ENCODE measurements around the gene XBP1.
"Not testable (repeated sequence)": the region's sequence is repeated elsewhere in the genome, so short reads cannot be mapped to it uniquely, and the experiment has no call there.

Gene XBP1

GRCh38 chr22:28800308-28801041 lies at the start of gene XBP1:
TSS of gene XBP1 (minus strand) at chr22:28800569.
- DNase-seq (ENCODE audit: low read depth), result peak; percentile 85

- DNase-seq (ENCODE audit: low read depth), result no peak
Measured at GRCh38 chr22:28846994-28847393, 46.6 kb upstream of the XBP1 start.

- not testable (repeated sequence) for DNase-seq (ENCODE audit: low read depth)
Measured at GRCh38 chr22:28844277-28844676, 43.9 kb upstream of the XBP1 start.

- no peak for DNase-seq (ENCODE audit: low read depth)
Measured at GRCh38 chr22:28843633-28844032, 43.3 kb upstream of the XBP1 start.

- DNase-seq (ENCODE audit: low read depth), result no peak
Measured at GRCh38 chr22:28841111-28841510, 40.7 kb upstream of the XBP1 start.

GRCh38 chr22:28838971-28839370 lies 38.6 kb upstream of the XBP1 start:
- no peak for DNase-seq (ENCODE audit: low read depth)

- no peak for DNase-seq (ENCODE audit: low read depth)
Measured at GRCh38 chr22:28837640-28838039, 37.3 kb upstream of the XBP1 start.

- no peak for DNase-seq (ENCODE audit: low read depth)
Measured at GRCh38 chr22:28835630-28836189, 35.3 kb upstream of the XBP1 start.

GRCh38 chr22:28833276-28833923 lies 33.0 kb upstream of the XBP1 start:
- no peak for DNase-seq (ENCODE audit: low read depth)

- DNase-seq (ENCODE audit: low read depth), result no peak
Measured at GRCh38 chr22:28832731-28833130, 32.4 kb upstream of the XBP1 start.

- no peak for DNase-seq (ENCODE audit: low read depth)
Measured at GRCh38 chr22:28831140-28832072, 31.0 kb upstream of the XBP1 start.

- DNase-seq (ENCODE audit: low read depth), result no peak
Measured at GRCh38 chr22:28830441-28830840, 30.1 kb upstream of the XBP1 start.

GRCh38 chr22:28829358-28830181 lies 29.2 kb upstream of the XBP1 start:
- peak; percentile 71 for DNase-seq (ENCODE audit: low read depth)

- DNase-seq (ENCODE audit: low read depth), result no peak
Measured at GRCh38 chr22:28826921-28827320, 26.6 kb upstream of the XBP1 start.

- DNase-seq (ENCODE audit: low read depth), result not testable (repeated sequence)
Measured at GRCh38 chr22:28826430-28826829, 26.1 kb upstream of the XBP1 start.

GRCh38 chr22:28824455-28824854 lies 24.1 kb upstream of the XBP1 start:
- not testable (repeated sequence) for DNase-seq (ENCODE audit: low read depth)

GRCh38 chr22:28822930-28823551 lies 22.7 kb upstream of the XBP1 start:
- no peak for DNase-seq (ENCODE audit: low read depth)

GRCh38 chr22:28821452-28821851 lies 21.1 kb upstream of the XBP1 start:
- DNase-seq (ENCODE audit: low read depth), result no peak

- no peak for DNase-seq (ENCODE audit: low read depth)
Measured at GRCh38 chr22:28820885-28821284, 20.5 kb upstream of the XBP1 start.

GRCh38 chr22:28819253-28820096 lies 19.1 kb upstream of the XBP1 start:
- DNase-seq (ENCODE audit: low read depth), result no peak

Measured in activated T-cell treated with anti-CD3 and anti-CD28 coated beads for 24 hours (primary cell).